ENCODE data around the gene MZT2B. TPM values are rescaled to one million over a fixed set of nuclear protein-coding genes. Genes with fewer than 3 reads are reported as not detected.
"Not testable (repeated sequence)": the region's sequence is repeated elsewhere in the genome, so short reads cannot be mapped to it uniquely, and the experiment has no call there.

Gene MZT2B
- total and polyA plus RNA-seq, 12 donors, result 7.1 to 688 (median 325) TPM

DNA sequence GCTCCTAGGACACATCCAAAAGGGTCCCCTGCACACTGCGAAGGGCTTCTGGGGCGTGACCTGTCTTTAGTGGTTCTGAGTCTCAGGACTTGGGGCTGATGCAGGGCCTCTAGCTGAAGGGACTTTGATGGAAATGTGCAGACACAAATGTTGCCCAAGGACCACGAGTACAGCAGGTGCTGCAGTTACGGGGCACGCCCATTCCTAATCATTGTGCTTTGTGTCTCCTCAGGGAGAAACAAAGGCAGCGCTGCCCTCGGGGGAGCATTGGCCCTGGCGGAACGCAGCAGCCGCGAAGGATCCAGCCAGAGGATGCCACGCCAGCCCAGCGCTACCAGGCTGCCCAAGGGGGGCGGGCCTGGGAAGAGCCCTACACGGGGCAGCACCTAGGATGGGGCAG lies 8.2 kb downstream of the MZT2B start:
- 87 to 95% (median 89%) methylated on average over 13 to 15 of the region's 15 CpGs for WGBS, 4 donors

DNA sequence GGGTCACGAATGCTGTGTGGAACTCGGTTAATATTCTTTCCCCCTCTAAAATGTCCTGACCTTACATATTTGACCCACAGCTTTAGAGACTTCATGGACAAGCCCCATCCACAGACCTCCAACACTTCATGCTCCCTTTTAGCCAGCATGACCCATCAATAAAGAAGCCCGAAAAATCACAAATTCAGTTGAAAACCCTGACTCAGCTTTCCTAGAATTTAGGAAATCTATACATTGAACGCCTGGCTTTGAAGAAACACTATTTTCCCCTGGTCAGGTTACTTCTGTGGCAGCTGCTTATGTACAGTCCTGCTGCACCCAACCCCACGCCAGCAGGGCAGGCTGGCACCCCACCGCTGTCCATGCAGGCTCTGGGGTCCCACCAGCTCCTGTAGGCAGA lies 9.3 kb downstream of the MZT2B start:
- H3K9me3 ChIP-seq (replicated peaks in 1 of 3); H3K4me1 ChIP-seq (replicated peaks in 1 of 2); H3K36me3 ChIP-seq (replicated peaks in 1 of 2); intact Hi-C loops (cut with DNase I); H3K4me3 ChIP-seq; H3K27ac ChIP-seq; DNase-seq; H3K27me3 ChIP-seq: not testable (repeated sequence)
- 90 to 94% (median 93%) methylated on average over 6 of the region's 6 CpGs for WGBS, 4 donors

More for the DNA sequence above, 8.2 kb downstream of the MZT2B start:
- Histone ChIP-seq H3K27me3 (no peaks in the 10 kb centered on the region), H3K9me3 (replicated peaks in 1 of 3) (no peaks in the 10 kb centered on the region), H3K4me3 (no peak overlapping the region), H3K4me1 (replicated peaks in 1 of 2) (no peaks in the 10 kb centered on the region), H3K27ac (no peak overlapping the region), H3K36me3 (replicated peaks in 1 of 2) (peaks cover 0 to 3% of the 10 kb centered on the region in 2 donors)
- intact Hi-C loops (cut with DNase I), result no loop called here
- no peak for DNase-seq
- TF ChIP-seq, protein P1, sequence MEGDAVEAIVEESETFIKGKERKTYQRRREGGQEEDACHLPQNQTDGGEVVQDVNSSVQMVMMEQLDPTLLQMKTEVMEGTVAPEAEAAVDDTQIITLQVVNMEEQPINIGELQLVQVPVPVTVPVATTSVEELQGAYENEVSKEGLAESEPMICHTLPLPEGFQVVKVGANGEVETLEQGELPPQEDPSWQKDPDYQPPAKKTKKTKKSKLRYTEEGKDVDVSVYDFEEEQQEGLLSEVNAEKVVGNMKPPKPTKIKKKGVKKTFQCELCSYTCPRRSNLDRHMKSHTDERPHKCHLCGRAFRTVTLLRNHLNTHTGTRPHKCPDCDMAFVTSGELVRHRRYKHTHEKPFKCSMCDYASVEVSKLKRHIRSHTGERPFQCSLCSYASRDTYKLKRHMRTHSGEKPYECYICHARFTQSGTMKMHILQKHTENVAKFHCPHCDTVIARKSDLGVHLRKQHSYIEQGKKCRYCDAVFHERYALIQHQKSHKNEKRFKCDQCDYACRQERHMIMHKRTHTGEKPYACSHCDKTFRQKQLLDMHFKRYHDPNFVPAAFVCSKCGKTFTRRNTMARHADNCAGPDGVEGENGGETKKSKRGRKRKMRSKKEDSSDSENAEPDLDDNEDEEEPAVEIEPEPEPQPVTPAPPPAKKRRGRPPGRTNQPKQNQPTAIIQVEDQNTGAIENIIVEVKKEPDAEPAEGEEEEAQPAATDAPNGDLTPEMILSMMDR (IDR thresholded peaks at IDR 0.05), result no peak
- TF ChIP-seq POLR2A (IDR thresholded peaks at IDR 0.05), result no peak

DNA sequence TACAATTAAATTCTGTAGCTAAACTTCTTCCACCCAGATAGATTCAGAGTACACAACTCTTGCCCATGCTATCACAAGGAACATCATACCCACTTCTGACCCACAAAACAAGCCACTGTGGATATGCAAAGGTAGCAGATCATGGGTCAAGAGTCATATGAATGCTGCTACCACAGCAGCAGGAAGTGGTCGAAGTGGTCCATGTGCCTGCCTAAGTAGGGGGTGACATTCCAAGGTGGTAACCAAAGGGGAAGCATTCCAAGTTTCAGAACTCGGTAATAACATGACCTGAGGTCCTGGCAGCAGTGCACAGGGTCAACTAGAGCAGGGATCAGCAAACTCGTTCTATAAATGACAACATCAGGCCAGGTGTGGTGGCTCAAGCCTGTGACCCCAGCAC lies 10.4 kb downstream of the MZT2B start:
- DNase-seq; H3K36me3 ChIP-seq (replicated peaks in 1 of 2); H3K9me3 ChIP-seq (replicated peaks in 1 of 3); H3K27ac ChIP-seq; H3K4me1 ChIP-seq (replicated peaks in 1 of 2); H3K4me3 ChIP-seq; intact Hi-C loops (cut with DNase I); H3K27me3 ChIP-seq: not testable (repeated sequence)
- WGBS, 4 donors, result 69 to 83% (median 78%) methylated on average over 3 of the region's 3 CpGs

DNA sequence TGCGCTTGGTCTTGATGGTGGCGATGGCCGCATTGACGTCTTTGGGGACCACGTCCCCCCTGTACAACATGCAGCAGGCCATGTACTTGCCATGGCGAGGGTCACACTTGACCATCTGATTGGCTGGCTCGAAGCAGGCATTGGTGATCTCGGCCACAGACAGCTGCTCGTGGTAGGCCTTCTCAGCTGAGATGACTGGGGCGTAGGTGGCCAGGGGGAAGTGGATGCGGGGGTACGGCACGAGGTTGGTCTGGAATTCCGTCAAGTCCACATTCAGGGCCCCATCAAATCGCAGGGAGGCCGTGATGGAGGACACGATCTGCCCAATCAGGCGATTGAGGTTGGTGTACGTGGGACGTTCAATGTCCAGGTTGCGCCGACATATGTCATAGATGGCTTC lies 11.8 kb downstream of the MZT2B start:
- H3K9me3 ChIP-seq (replicated peaks in 1 of 3); H3K27ac ChIP-seq; intact Hi-C loops (cut with DNase I); H3K4me3 ChIP-seq; H3K36me3 ChIP-seq (replicated peaks in 1 of 2); H3K27me3 ChIP-seq; DNase-seq; H3K4me1 ChIP-seq (replicated peaks in 1 of 2): not testable (repeated sequence)
- WGBS, 4 donors, result 73 to 100% (median 91%) methylated on average over 6 to 19 of the region's 22 CpGs

DNA sequence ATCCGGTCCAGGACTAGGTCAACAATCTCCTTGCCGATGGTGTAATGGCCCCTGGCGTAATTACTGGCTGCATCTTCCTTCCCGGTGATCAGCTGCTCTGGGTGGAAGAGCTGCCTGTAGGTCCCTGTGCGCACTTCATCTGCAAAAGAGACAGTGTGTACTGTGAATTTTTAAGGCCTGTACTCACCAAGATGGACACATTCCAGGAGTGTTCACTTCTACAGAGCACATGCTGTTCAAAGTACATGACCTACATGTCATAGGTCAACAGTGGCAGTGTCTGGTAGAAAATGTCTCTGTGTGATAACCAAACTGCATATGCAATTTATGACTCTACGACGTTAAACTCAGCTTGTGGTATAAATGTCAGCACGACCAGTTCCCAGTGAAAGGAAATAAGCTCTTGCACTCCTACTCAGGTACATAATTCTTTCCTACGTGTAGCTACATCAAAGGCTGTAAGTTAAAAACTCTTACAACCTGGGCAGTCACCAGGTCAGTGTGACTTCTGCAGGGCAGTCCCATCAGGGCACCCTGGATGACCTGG lies 13.1 kb downstream of the MZT2B start:
- intact Hi-C loops (cut with DNase I); H3K27ac ChIP-seq; DNase-seq; H3K4me3 ChIP-seq; H3K9me3 ChIP-seq (replicated peaks in 1 of 3); H3K36me3 ChIP-seq (replicated peaks in 1 of 2); H3K27me3 ChIP-seq; H3K4me1 ChIP-seq (replicated peaks in 1 of 2): not testable (repeated sequence)
- 71 to 79% (median 78%) methylated on average over 5 to 9 of the region's 9 CpGs for WGBS, 4 donors

DNA sequence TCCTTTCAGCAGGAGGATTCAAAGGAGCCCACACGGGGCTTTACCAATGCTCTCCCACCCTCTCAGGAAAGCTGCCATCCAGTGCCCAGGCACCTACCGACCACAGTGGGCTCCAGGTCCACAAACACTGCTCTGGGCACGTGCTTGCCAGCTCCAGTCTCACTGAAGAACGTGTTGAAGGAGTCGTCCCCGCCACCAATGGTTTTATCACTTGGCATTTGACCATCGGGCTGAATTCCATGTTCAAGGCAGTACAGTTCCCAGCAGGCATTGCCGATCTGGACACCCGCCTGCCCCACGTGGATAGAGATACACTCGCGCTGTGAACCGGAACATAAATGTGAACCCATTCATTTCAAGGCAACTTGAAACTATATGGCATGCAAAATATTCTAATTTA lies 14.0 kb downstream of the MZT2B start:
- DNase-seq; H3K4me3 ChIP-seq; intact Hi-C loops (cut with DNase I); H3K27me3 ChIP-seq; H3K9me3 ChIP-seq (replicated peaks in 1 of 3); H3K4me1 ChIP-seq (replicated peaks in 1 of 2); H3K36me3 ChIP-seq (replicated peaks in 1 of 2); H3K27ac ChIP-seq: not testable (repeated sequence)
- 87 to 98% (median 91%) methylated on average over 6 to 9 of the region's 13 CpGs for WGBS, 4 donors

DNA sequence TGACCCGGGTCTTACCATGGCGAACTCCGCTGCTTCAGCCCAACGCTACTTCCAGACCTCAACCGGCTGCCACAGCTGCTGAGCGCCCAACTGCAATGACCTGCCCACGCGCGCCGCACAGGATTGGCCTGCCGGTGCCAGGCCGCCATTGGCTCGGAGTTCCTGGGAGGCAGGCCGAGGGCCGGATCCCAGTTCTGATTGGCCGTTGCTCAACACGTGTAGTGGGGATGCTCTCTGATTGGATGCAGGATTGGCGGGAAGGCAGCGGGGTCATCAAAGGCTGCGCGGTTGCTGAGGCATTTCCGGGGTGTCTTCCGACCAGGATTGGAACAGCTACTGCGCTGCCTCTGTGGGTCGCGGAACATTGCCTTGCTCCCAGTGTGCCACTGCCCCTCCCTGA lies 16.3 kb downstream of the MZT2B start, which contains the start of gene TUBA3E:
TUBA3E (minus strand) TSS at position 97 of the 400 bp plus-strand sequence; CDS start at position 18, 79 bp downstream.
- DNase-seq, result no peak
- Histone ChIP-seq H3K27ac (no peak within 1 kb of the TSS), H3K9me3 (replicated peaks in 1 of 3) (no peaks in the 10 kb centered on the region), H3K27me3 (no peaks in the 10 kb centered on the region), H3K36me3 (replicated peaks in 1 of 2) (no peaks in the 10 kb centered on the region), H3K4me1 (replicated peaks in 1 of 2) (no peaks in the 10 kb centered on the region), H3K4me3 (no peak within 1 kb of the TSS)
- intact Hi-C loops (cut with DNase I), result no loop called here
- WGBS, 4 donors, result 97 to 100% (median 97%) methylated on average over 5 to 26 of the region's 26 CpGs; no CpG with 5 or more reads in 1 of the 4 donors
- TF ChIP-seq, protein P1 (IDR thresholded peaks at IDR 0.05), result no peak
- TF ChIP-seq POLR2A (IDR thresholded peaks at IDR 0.05), result no peak

DNA sequence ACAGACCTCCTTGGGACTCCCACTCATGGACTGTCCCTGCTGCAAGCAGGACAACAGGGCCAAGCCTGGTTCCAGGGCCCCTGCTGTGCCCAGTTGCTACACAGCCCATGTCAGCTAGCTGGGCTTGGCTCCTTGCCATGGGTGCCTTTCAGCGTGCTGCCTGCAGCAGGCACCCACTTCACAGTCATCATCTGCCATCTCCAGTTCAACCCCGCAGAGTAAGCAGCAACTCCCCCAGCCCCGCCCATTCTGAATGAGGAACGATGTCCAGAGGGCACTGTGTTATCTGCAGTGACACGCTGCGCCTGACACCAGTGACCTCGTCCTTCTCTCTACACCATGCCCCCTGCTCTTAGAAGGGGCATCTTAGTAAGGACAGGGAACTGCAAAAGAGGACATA lies 20.5 kb downstream of the MZT2B start:
- H3K36me3 ChIP-seq (replicated peaks in 1 of 2); H3K4me3 ChIP-seq; H3K9me3 ChIP-seq (replicated peaks in 1 of 3); intact Hi-C loops (cut with DNase I); H3K4me1 ChIP-seq (replicated peaks in 1 of 2); H3K27ac ChIP-seq; H3K27me3 ChIP-seq: not testable (repeated sequence)
- WGBS, 4 donors, result 44 to 45% methylated on average over 4 to 6 of the region's 7 CpGs; no CpG with 5 or more reads in 2 of the 4 donors
- DNase-seq, result peak in 4 of 7 donors; percentile 19 to 58 (median 34)

DNA sequence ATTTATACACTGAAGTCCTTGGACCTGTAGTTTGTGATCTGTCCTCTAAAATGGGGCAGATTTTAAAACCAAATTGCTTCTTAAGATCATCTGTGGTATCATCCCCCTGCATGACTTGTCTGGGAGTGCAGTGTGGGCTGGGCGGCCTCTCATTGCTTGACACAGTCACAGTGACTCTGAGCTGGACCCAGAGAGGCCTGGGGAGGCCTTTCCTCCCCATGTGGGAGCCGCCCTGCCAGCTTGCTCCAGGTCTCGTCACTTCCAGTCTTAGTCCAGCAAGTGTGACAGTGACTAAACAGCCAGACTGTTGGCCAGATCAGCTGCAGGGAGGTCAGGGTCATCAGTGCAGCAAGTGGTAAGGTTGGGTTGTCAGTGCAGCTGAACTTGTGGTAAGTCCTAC lies 21.1 kb downstream of the MZT2B start:
- H3K4me3 ChIP-seq; H3K4me1 ChIP-seq (replicated peaks in 1 of 2); intact Hi-C loops (cut with DNase I); H3K27me3 ChIP-seq; H3K9me3 ChIP-seq (replicated peaks in 1 of 3); H3K36me3 ChIP-seq (replicated peaks in 1 of 2); H3K27ac ChIP-seq: not testable (repeated sequence)
- 49 to 83% (median 66%) methylated on average over 1 to 3 of the region's 3 CpGs for WGBS, 4 donors
- DNase-seq, result peak in 3 of 7 donors; percentile 39 to 57 (median 52)

Measured in adrenal gland (tissue), 12 donors.